Vagina (tissue), 2 donors: ENCODE data around the gene KLK4.

Experiments
- CTCF ChIP-seq, 3 experiments: fragments of 450-650 bp in 2 of 3; fragments of 200-600 bp in 1 of 3; sonication (generic) in 1 of 3; IDR thresholded peaks; one replicate each; pipeline ENCODE4 v1.5.1; 2017 to 2019; ENCODE audit warnings: antibody characterized with exemption in 3 of 3, mild to moderate bottlenecking in 2 of 3, moderate library complexity in 2 of 3
- POLR2A ChIP-seq, 2 donors: fragments of 450-650 bp; IDR thresholded peaks; one replicate each; pipeline ENCODE4 v1.6.1; 2017; ENCODE audit warnings: antibody characterized with exemption in 2 of 2, mild to moderate bottlenecking in 2 of 2, moderate library complexity in 2 of 2
- POLR2AphosphoS5 ChIP-seq, 2 donors: sonication (generic); formaldehyde crosslinking; IDR thresholded peaks; one replicate each; pipeline ENCODE4 v1.9.0; 2017; ENCODE audit warnings: antibody characterized with exemption in 2 of 2, mild to moderate bottlenecking in 2 of 2, low read depth in 1 of 2; ENCODE audit not compliant: insufficient read depth in 1 of 2

DNA sequence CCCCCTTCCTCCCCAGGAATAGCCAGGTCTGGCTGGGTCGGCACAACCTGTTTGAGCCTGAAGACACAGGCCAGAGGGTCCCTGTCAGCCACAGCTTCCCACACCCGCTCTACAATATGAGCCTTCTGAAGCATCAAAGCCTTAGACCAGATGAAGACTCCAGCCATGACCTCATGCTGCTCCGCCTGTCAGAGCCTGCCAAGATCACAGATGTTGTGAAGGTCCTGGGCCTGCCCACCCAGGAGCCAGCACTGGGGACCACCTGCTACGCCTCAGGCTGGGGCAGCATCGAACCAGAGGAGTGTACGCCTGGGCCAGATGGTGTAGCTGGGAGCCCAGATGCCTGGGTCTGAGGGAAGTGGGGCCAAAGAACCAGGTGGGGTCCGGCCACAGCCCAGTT is 34.7 kb downstream of the KLK4 start:
- TF ChIP-seq CTCF (IDR thresholded peaks at IDR 0.05) (no peak), POLR2A (IDR thresholded peaks at IDR 0.05) (no peak), POLR2AphosphoS5 (IDR thresholded peaks at IDR 0.05; ENCODE audit: insufficient read depth in 1 of 2, low read depth in 1 of 2) (no peak)
